RWPE2 (cell line): ENCODE data around the gene VDAC2.

ENCODE experiments used
- ATAC-seq: fragments of 200-7000 bp; cut with Tn5 transposase; 3 replicates; pipeline ENCODE4 v1.9.1; 2021; ENCODE audit warnings: low read depth
- DNase-seq: peaks from one replicate; pipeline ENCODE4 v3.0.0-alpha.2; 2020; ENCODE audit warnings: low spot score
- H3K27ac ChIP-seq: fragments of 450-650 bp; 2 replicates; pipeline ENCODE4 v1.5.1; 2017; ENCODE audit warnings: mild to moderate bottlenecking; ENCODE audit not compliant: poor library complexity, severe bottlenecking
- H3K27me3 ChIP-seq: fragments of 250-450 bp; sonication (Bioruptor Pico); 2 replicates; pipeline ENCODE4 v1.5.1; 2021; ENCODE audit warnings: mild to moderate bottlenecking, moderate library complexity; ENCODE audit not compliant: insufficient read depth, poor library complexity, severe bottlenecking
- H3K36me3 ChIP-seq: fragments of 250-450 bp; sonication (Bioruptor Pico); 2 replicates; pipeline ENCODE4 v1.5.1; 2020; ENCODE audit warnings: low read depth, mild to moderate bottlenecking, moderate library complexity
- H3K4me1 ChIP-seq: fragments of 250-450 bp; sonication (Bioruptor Pico); 2 replicates; pipeline ENCODE4 v1.5.1; 2021; ENCODE audit warnings: mild to moderate bottlenecking, moderate library complexity; ENCODE audit not compliant: insufficient read depth, poor library complexity, severe bottlenecking
- H3K4me3 ChIP-seq: fragments of 250-450 bp; sonication (Bioruptor Pico); 2 replicates; pipeline ENCODE4 v1.5.1; 2021; ENCODE audit warnings: mild to moderate bottlenecking, moderate library complexity; ENCODE audit not compliant: severe bottlenecking
- H3K9me3 ChIP-seq: fragments of 250-450 bp; sonication (Bioruptor Pico); 2 replicates; pipeline ENCODE4 v1.5.1; 2021; ENCODE audit warnings: mild to moderate bottlenecking, moderate library complexity; ENCODE audit not compliant: severe bottlenecking
- TF ChIP-seq, protein P1 (sequence below): fragments of 450-650 bp; IDR thresholded peaks from one replicate; pipeline ENCODE4 v1.5.1; 2017; ENCODE audit warnings: mild to moderate bottlenecking, moderate library complexity; ENCODE audit not compliant: poor library complexity, severe bottlenecking

The VDAC2 gene

DNA sequence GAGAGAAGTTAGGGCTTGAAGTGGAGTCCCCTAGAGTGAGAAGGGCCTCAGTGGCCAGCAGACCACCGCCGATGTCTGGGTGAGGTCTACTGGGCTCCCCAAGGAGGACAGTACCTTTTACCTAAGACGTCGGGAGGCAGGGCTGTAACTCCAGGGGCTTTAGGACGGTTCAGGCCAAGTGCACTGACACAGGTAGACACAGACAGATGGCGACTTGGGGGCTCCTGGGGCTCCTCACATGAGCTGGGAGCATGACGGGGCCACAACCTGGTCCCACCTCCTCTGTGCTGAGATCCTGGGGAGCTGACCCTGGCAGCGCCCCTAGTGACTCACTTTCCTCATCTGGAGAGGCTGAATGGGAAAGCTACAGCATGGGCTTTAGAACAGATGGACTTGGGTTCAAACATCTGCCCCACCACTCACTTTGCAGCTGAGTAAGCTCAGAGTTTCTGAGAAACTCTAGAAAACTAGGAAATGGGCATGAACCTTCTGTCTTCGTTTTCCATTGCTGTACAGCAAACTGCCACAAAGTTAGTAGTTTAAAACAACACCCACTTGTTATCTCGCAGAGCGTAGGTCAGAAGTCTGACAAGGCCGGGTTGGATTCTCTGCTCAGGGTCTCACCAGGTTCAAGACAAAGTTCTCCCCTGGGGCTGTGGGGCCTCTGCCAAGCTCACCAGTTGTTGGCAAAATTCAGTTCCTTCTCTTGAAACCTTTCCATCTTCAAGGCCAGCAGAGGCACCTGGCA lies 29.9 kb downstream of the VDAC2 start:
- Histone ChIP-seq H3K4me3 (no peak overlapping the region), H3K27ac (no peak overlapping the region), H3K9me3 (no peaks in the 10 kb centered on the region), H3K4me1 (peaks cover 1% of the 10 kb centered on the region), H3K36me3 (no peaks in the 10 kb centered on the region), H3K27me3 (no peaks in the 10 kb centered on the region)
- TF ChIP-seq, protein P1, sequence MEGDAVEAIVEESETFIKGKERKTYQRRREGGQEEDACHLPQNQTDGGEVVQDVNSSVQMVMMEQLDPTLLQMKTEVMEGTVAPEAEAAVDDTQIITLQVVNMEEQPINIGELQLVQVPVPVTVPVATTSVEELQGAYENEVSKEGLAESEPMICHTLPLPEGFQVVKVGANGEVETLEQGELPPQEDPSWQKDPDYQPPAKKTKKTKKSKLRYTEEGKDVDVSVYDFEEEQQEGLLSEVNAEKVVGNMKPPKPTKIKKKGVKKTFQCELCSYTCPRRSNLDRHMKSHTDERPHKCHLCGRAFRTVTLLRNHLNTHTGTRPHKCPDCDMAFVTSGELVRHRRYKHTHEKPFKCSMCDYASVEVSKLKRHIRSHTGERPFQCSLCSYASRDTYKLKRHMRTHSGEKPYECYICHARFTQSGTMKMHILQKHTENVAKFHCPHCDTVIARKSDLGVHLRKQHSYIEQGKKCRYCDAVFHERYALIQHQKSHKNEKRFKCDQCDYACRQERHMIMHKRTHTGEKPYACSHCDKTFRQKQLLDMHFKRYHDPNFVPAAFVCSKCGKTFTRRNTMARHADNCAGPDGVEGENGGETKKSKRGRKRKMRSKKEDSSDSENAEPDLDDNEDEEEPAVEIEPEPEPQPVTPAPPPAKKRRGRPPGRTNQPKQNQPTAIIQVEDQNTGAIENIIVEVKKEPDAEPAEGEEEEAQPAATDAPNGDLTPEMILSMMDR, result no peak
- ATAC-seq, result no peak
- DNase-seq, result no peak

DNA sequence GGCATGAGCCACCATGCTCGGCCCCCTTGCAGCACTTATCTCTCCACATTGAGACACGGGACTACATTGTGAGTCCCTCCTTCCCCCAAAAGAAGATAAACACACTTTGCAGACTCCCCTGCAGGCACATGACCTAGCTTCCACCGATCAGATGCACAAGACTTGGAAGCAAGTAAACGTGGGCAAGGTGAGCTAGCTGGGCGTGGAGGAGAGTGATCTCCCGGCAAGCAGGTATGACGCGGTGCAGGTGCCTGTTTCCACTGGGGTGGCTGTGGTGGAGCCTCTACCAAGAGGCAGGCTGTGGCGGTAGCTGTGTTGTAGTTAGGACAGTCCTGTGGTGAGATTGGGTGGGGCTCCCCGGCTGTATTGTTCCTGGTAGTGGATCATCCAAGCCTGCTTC lies 32.8 kb downstream of the VDAC2 start:
- TF ChIP-seq, protein P1, result no peak
- no peaks in the 10 kb centered on the region for H3K9me3 ChIP-seq
- H3K27ac ChIP-seq, result no peak overlapping the region
- H3K36me3 ChIP-seq, result no peaks in the 10 kb centered on the region
- no peak overlapping the region for H3K4me3 ChIP-seq
- no peaks in the 10 kb centered on the region for H3K27me3 ChIP-seq
- peaks cover 6% of the 10 kb centered on the region for H3K4me1 ChIP-seq
- DNase-seq (no peak), ATAC-seq (no peak)

DNA sequence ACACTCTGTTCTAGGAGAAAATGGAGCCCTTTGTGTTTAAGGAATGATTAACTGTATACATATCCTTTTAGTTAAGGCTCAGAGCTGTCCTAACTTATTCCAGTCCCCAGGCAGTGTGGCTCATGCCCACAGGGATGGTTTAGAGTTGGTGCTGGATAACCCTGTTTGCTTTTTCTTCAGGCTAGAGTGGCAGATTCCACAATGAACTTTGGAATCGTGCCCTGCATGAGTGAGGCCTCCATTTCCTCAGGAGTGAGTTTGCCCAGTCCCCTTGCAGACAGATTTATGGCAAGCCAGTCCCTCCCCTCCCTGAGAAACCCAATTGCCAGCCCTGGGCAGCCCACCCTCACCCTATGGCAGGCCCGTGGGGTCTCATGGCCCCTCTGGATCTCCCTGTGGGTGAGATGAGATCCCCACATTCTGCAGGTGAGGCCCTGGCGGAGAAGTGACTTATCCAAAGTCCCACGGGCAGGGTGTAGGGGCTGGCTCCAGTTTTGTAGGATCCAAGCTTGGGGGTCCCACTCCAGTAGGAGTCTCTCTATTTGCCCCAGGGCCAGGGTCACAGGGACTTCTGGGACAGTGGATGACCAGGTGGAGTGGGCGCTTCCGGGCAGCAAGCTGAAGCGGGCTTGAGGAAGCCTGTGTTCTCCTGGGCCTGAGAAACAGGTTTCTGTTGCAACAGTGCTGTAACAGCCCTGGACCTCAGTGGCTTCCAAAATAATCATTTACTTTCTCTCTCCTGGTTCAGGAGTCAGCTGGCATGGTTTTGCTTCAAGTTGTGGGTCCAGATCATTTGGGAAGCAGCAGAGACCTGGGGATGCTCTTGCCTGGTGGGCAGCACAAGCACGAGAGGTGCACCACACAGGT lies 34.1 kb downstream of the VDAC2 start:
- no peak overlapping the region for H3K27ac ChIP-seq
- DNase-seq (no peak), ATAC-seq (no peak)
- H3K4me3 ChIP-seq, result no peak overlapping the region
- H3K27me3 ChIP-seq, result no peaks in the 10 kb centered on the region
- H3K36me3 ChIP-seq, result no peaks in the 10 kb centered on the region
- TF ChIP-seq, protein P1, result no peak
- peaks cover 6% of the 10 kb centered on the region for H3K4me1 ChIP-seq
- no peaks in the 10 kb centered on the region for H3K9me3 ChIP-seq

DNA sequence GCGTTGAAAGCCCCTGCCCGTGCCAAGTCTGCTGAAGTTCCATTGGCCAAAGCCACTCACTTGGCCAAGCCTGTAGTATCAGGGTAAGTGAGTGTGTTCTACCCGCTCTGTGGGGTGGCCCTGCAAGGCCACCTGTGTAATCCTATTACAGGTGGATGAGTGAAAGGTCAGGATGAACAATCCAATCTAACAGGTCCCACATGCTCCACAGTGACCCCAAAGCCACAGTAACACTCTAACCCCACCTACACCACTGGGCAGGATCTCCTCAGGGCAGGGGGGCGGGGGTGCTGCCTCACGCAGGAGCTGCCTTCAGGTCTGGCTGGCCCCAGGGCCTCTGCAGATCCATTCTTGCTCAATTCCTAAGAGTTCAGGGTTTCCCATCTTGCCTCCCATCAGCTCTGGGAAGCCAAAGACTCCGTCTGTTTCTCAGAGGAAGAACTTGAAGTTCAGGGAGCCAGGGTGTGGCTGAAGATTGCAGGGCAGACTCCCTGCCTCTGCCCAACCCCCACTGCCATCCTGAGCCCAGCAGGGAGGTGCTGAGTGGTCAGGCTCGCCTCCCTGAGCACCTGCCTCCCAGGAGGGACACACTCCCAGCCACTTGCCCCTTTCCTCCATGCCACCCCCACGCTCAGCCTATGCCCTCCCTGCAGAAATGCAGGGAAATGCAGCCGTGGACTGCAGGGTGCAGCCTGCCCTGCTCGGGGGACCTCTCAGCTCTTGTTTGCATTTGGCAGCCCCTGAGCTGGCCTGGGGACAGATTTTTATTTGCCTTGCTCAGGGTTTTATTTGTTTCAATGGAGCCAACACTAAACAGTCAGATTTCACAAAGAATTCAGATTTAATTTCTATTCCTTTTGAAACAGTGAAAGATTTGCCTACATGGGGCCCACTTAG lies 35.0 kb downstream of the VDAC2 start:
- Histone ChIP-seq H3K27ac (no peak overlapping the region), H3K9me3 (no peaks in the 10 kb centered on the region), H3K4me3 (no peak overlapping the region), H3K36me3 (no peaks in the 10 kb centered on the region), H3K4me1 (peaks cover 10% of the 10 kb centered on the region), H3K27me3 (no peaks in the 10 kb centered on the region)
- DNase-seq, result no peak
- TF ChIP-seq, protein P1, result no peak
- peak; percentile 30; the same call in 1 of the 3 replicates for ATAC-seq
